A673 (cell line): ENCODE measurements around the gene CHMP1A. TPM values are rescaled to one million over a fixed set of nuclear protein-coding genes. Genes with fewer than 3 reads are reported as not detected.
"Not testable (repeated sequence)": the region's sequence is repeated elsewhere in the genome, so short reads cannot be mapped to it uniquely, and the experiment has no call there.

Experiments used
- BruUV-seq: library from RNA; stranded (reverse); fragments of 400-500 nt; replicated peaks from 2 replicates; lab custom pipeline; 2021; lab: Mats Ljungman, UMichigan
- CTCF ChIA-PET: fragments of 300-600 bp; sonication (Branson Sonifier 250); formaldehyde crosslinking; loops from one replicate; lab custom pipeline; 2022; ENCODE audit warnings: antibody characterized with exemption; lab: Charles Lee
- POLR2A ChIA-PET: fragments of 300-600 bp; sonication (Branson Sonifier 250); formaldehyde crosslinking; loops from one replicate; lab custom pipeline; 2022; ENCODE audit warnings: antibody characterized with exemption; ENCODE audit not compliant: low non-redundant PET; lab: Charles Lee
- DNase-seq: peaks from one replicate; pipeline ENCODE4 v3.0.0-alpha.2; 2015; ENCODE audit warnings: low spot score
- H3K27ac ChIP-seq: fragments of 200-600 bp; sonication (generic); 2 replicates; pipeline ENCODE4 v1.5.1; 2016; ENCODE audit warnings: mixed run types, low read depth, mild to moderate bottlenecking, mixed read lengths, antibody characterized with exemption, low read length; ENCODE audit not compliant: poor library complexity, severe bottlenecking
- H3K27me3 ChIP-seq: fragments of 200-600 bp; sonication (generic); replicated peaks from 2 replicates; pipeline ENCODE4 v1.6.1; 2017; ENCODE audit warnings: mixed run types, low read depth, mild to moderate bottlenecking, mixed read lengths, antibody characterized with exemption, low read length; ENCODE audit not compliant: insufficient read depth, poor library complexity
- H3K36me3 ChIP-seq: fragments of 200-600 bp; sonication (generic); 2 replicates; pipeline ENCODE4 v1.6.1; 2016; ENCODE audit warnings: mixed run types, mild to moderate bottlenecking, mixed read lengths, antibody characterized with exemption, low read length; ENCODE audit not compliant: insufficient read depth, poor library complexity, severe bottlenecking
- H3K4me1 ChIP-seq: fragments of 200-600 bp; sonication (generic); 2 replicates; pipeline ENCODE4 v1.6.1; 2017; ENCODE audit warnings: mixed run types, mild to moderate bottlenecking, mixed read lengths, antibody characterized with exemption, low read length; ENCODE audit not compliant: insufficient read depth, poor library complexity, severe bottlenecking
- H3K4me3 ChIP-seq: fragments of 200-600 bp; sonication (generic); 2 replicates; pipeline ENCODE4 v1.5.1; 2016; ENCODE audit warnings: low read depth, mixed run types, mild to moderate bottlenecking, mixed read lengths, low read length; ENCODE audit not compliant: poor library complexity, severe bottlenecking
- H3K9me3 ChIP-seq: fragments of 200-600 bp; sonication (generic); 2 replicates; pipeline ENCODE4 v1.6.1; 2016; ENCODE audit warnings: mixed run types, low read depth, mild to moderate bottlenecking, mixed read lengths, antibody characterized with exemption, low read length; ENCODE audit not compliant: poor library complexity, severe bottlenecking
- CTCF ChIP-seq: fragments of 300-800, 200-600 bp; sonication (generic); conservative IDR thresholded peaks from 2 replicates; pipeline ENCODE4 v1.5.1; 2017; ENCODE audit warnings: low read depth, mild to moderate bottlenecking, antibody characterized with exemption, low read length, moderate library complexity, mixed read lengths
- EZH2 ChIP-seq: fragments of 200-600 bp; sonication (generic); IDR thresholded peaks from 2 replicates; pipeline ENCODE4 v1.6.1; 2017; ENCODE audit warnings: borderline replicate concordance, low read depth, mild to moderate bottlenecking, mixed read lengths, antibody characterized with exemption, low read length; ENCODE audit not compliant: poor library complexity, severe bottlenecking
- intact Hi-C: fragments of 100-400 bp; cut with micrococcal nuclease; formaldehyde crosslinking; loops from one replicate; pipeline ENCODE4 v1.10.0; 2022; ENCODE audit not compliant: unreplicated experiment
- total RNA-seq: library from RNA; stranded (reverse); gene quantifications from 2 replicates; pipeline ENCODE4 v1.2.3, GENCODE V29; 2021

The CHMP1A gene
- total RNA-seq, 1 experiment from 2014 or later: 110 TPM

DNA sequence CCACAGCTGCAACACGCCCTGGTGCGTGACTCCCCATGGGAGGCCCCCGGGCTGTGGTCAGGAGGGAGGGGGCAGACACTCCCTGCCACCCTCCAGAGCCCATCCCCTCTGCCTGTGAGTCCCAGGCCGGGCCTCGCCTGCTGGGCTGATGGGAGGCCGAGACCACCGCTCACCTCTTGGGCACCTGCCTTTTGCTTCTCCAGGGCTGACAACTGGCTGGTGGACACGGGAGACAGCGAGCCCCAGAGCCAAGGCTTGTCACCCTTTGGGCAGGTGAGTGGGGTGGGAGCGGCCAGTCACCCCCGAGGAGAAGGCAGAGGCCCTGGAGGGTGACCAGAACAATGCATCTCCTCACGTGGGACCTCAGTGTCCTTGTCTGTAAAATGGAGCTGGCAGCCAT lies 20.8 kb downstream of the CHMP1A start:
- no TSS peak for BruUV-seq
- H3K4me1 ChIP-seq: peaks cover 4% of the 10 kb centered on the region
- no peaks in the 10 kb centered on the region for H3K9me3 ChIP-seq
- no peaks in the 10 kb centered on the region for H3K27me3 ChIP-seq
- H3K36me3 ChIP-seq: no peaks in the 10 kb centered on the region
- CTCF ChIA-PET: no interaction called here
- DNase-seq: no peak
- no peak overlapping the region for H3K27ac ChIP-seq
- no peak overlapping the region for H3K4me3 ChIP-seq
- POLR2A ChIA-PET: no interaction called here
- intact Hi-C loops: no loop called here
- no peak for TF ChIP-seq EZH2
- no peak for TF ChIP-seq CTCF

DNA sequence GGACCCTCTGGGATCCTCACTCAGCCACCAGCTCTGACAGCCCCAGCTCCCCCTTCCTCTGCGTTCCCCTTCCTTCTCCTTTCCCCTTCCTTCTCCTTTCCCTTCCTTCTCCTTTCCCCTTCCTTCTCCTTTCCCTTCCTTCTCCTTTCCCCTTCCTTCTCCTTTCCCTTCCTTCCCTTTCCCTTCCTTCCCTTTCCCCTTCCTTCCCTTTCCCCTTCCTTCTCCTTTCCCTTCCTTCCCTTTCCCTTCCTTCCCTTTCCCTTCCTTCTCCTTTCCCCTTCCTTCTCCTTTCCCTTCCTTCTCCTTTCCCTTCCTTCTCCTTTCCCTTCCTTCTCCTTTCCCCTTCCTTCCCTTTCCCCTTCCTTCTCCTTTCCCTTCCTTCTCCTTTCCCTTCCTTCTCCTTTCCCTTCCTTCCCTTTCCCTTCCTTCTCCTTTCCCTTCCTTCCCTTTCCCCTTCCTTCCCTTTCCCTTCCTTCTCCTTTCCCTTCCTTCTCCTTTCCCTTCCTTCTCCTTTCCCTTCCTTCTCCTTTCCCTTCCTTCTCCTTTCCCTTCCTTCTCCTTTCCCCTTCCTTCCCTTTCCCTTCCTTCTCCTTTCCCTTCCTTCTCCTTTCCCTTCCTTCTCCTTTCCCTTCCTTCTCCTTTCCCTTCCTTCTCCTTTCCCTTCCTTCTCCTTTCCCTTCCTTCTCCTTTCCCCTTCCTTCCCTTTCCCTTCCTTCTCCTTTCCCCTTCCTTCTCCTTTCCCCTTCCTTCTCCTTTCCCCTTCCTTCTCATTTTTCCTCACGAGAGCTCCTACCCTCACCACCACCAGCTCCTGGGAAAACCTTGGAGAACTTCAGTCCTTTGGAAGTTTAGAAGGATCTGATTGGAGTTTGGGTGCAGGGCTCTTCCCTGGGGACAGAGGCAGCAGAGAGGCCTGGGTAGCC lies 22.8 kb downstream of the CHMP1A start:
- H3K36me3 ChIP-seq, H3K27me3 ChIP-seq, CTCF ChIA-PET, DNase-seq, H3K9me3 ChIP-seq, H3K27ac ChIP-seq, H3K4me1 ChIP-seq, H3K4me3 ChIP-seq, BruUV-seq, POLR2A ChIA-PET, intact Hi-C loops: not testable (repeated sequence)

DNA sequence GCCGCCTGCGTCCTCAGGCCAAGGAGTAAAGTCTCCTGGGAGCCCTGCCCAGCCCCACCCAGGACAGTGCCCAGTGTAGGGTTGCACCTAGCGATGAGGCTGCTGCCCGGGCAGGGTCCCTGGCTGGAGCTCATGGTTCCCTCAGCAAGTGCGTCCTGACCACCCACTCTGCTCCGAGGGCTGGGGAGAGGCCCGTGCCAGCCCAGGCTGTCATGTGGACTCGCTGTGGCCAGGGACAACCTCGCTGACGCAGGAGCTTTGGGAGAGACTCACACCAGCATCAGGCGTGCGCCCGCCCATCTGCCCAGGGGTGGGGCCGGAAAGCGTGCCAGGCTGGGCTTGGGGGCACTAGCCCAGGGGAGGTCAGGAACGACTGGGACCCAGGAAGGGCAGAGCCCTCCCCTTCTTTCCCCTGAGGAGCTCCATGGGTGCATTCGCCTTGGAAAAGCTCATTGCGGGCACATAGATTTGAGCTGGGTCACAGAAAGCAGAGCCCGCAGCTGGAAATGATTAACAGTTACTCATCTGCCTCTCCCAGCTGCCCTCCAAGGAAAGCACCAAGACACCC lies 24.4 kb downstream of the CHMP1A start:
- ChIA-PET CTCF (no interaction called here), POLR2A (no interaction called here)
- H3K36me3 ChIP-seq: no peaks in the 10 kb centered on the region
- H3K4me1 ChIP-seq: no peaks in the 10 kb centered on the region
- H3K4me3 ChIP-seq: no peak overlapping the region
- no peak for DNase-seq
- no peaks in the 10 kb centered on the region for H3K9me3 ChIP-seq
- no peak for TF ChIP-seq CTCF
- TF ChIP-seq EZH2: no peak
- intact Hi-C loops: no loop called here
- no TSS peak for BruUV-seq
- H3K27me3 ChIP-seq: no peaks in the 10 kb centered on the region
- no peak overlapping the region for H3K27ac ChIP-seq
